ENCODE measurements around the gene IL34.

- TF ChIP-seq CTCF (IDR thresholded peaks at IDR 0.05) (no peak), POLR2AphosphoS5 (IDR thresholded peaks at IDR 0.05) (no peak)
These were observed 18.8 kb downstream of the IL34 start for GRCh38 chr16:70665113-70665694.

Measured in transverse colon (tissue), 4 donors.